GM18858 (cell line): ENCODE measurements around the gene CFL1.

Source experiments
- ATAC-seq: cut with Tn5 transposase; IDR thresholded peaks from one replicate; pipeline ENCODE4 v1.9.1; 2021; ENCODE audit not compliant: unreplicated experiment

Gene CFL1

DNA sequence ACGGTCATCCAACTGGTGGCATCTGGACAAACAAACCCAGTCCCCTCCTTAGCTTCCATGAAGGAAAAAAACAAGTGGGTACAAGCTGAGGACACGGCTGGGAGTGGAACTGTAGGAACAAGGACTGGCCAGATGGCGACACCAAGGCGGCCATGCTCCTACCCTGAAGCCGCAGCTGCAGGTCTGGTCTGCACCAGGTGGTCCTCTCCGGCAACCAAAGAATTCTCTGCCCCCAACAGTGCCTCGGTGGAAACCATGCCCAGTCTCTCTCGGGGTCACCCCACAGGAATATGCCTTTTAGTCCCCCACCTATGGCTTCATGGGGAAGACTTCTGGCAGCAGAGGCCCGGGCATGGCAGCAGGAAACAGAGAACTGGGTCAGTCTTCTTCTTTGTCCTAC lies 48.5 kb downstream of the CFL1 start:
- no peak for ATAC-seq

DNA sequence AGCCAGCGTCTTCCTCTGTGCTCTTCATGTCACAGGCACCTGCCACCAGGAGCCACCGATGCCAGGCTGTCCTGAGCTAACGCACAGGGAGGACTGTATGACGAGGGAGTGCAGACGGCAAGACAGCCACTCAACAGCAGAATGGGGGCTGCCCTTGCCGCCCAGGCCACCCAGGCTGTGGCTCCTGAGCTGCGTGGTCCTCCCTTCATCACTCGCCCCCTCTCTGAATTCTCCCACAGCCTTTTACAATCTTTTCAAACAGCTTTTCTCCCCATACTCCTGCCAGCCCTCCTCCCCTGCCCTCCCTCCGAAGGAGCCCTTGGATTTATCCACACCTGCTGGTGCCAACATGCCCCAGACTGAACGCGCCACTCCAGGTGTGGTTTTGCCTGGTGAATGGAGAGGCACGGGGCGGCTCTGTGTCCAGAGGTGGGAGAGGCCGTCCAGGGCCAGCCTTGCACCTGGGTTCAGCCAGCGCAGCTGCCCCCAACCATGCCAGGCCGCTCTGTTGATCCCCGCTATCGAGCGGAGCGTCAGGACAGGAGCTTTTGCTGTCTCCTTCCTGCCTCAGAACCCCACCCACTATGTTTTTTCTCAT lies 49.1 kb downstream of the CFL1 start:
- no peak for ATAC-seq

DNA sequence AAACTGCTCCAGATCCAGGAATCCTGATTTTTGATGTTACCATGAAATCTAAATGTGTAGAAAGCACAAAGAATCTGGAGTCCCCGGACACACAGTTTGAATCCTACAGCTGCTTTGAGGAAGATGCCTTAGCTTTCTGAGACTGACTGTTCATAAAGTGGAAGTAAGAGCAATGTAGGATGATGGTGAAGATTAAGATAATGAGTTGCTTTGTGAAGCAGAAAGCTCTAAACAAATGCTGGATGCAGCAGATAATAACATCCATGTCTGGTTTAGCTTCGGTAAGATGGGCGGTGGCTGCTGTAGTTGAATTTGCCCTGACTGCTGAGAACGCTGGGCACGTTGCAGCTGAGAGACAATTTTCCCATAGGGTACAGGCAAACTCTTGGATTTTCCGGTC lies 51.0 kb downstream of the CFL1 start:
- ATAC-seq, result no peak
